Inflammatory macrophage treated with lipopolysaccharide for 4 hours (primary cell): ENCODE data around the gene PDCD4.

ENCODE experiments used
- DNase-seq: peaks from one replicate; pipeline ENCODE4 v3.0.0-alpha.2; 2020

PDCD4 gene

DNA sequence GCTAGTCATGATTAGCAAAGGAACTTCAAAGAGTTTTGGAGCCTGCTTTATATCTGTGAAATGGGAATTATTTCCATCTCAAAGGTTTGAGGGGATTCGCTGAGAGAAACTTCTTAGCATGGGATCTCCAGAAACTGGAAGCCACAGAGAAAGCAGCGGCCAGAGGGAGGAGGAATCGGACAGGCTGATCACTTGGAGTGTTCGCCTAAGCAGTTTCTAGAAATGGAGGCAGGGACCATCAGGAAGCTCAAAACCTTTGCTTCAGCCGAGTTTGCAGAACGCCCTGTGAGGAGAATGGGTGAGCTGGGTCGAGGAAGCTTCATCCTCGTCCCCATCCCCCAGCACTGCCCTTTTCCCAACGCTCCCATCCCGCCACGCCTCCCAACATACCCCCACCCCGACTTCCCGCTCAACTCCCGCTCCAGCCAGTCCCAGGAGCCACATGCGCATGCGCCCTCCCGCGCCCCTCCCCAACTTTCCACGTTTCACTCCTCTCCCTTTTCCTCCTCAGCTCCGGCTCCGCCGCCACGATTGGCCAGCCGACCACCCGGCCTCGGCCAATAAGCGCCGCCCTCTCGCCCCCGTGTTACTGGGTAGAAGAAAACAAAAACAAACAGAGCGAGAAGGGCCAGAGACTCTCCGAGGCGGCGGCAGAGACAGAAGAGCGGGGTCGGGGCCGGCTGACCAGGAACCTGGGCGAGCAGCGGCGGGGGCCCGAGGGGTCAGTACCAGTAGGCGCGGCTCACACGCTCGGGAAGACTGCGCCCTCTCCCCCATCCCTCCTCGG is at the start of gene PDCD4:
Gene PDCD4 (plus strand): TSS at position 631 of the 787 bp plus-strand sequence. CDS start 4,100 bp downstream, outside the sequence.
- peak; percentile 98 for DNase-seq

DNA sequence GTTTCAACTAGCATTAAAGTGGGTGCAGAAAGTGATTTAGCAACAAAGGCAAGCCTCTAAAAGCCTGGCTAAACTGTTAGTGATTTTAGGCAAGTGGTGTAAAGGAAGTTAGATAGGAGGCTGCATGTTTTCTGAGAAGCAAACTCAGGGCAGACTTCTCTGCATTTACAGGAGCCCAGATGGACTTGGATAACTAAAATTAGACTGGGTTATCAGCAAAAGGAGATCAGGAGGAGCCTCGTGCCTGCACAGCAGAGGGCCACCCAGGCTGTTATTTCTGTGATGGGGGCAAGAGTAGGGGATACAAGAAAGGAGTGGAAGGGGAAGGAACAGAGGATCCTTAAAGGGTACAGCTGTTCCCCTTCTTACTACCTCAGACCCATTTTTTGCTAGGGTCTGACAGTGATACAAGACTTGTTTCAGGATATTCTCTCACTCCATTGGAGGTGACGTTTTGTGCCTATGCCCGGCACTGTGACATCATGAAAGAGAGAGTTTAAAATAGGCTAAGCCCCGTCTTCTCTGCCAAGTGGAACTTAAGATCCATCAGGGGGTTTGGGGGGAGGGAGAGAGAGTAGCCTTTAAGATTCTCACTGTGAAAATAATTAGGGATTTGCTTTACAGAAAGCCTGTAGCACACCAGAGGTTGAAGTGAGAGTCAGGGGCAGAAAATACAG is 49.6 kb upstream of the PDCD4 start:
- no peak for DNase-seq

DNA sequence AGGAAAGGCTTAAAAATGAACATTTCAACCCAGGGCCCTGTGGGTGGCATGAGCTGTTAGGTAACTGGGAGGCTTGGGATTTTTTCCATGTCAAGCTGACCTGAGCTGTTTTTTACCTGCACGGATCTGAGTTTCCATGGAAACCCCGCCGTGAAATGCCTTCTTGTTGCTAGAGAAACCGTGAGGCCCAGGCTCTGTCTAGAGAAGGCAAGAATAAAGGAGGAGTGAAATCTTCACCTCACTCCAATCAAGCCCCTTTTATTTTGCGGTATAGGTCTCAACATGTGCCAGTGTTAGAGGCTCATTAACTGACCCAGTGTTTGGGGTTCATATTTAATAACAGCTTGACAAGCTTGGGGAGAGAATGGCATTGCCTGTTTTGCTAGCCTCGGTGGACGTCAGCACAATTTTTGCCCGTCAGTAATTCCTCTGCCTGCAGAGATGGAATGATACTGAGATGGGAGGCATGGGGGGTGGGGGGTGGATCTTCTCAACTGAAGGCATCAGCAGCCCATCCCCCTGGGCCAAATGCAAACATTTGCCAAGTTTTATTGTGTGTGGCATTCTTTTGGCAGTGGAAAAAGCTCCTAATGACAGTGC is 48.9 kb upstream of the PDCD4 start:
- no peak for DNase-seq

- DNase-seq, result no peak
Observed at GRCh38 chr10:110824152-110824441, 47.6 kb upstream of the PDCD4 start.

DNA sequence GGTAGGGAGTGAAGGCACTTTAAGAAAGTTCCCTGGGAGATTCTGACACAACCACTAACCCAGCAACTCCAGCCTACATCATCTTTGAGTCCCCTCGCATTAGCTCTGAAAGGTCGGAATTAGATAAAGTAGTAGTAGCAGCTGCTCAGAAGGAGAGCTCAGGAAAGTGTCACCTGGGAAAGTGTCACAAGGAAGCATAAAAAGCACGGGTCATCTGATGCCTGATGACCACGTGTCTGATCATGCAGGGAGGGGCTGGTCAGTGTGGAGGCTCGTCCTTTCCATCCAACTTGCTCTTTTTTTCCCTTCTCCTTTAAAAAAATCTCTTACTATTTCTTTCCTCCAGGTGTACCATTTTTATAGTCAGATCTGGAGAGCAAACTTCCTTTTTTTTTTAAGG is 47.1 kb upstream of the PDCD4 start:
- no peak for DNase-seq

DNA sequence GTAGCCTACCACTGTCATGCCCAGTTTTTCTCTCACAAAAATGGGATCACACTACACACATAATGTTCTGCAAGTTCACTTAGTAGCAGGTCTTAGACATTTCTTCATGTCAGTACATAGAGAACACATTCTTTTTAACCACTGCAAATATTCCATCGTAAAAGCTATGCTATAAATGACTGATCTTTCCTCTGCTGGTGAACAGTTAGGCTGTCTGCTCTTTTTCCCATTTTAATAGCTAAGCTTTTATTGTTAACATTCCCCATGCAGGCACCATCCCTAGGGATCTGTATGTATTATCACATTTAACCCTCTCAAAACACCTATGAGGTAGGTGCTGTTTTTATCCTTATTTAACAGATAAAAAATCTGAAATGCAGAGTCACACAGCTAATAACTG is 46.2 kb upstream of the PDCD4 start:
- no peak for DNase-seq

GRCh38 chr10:110827410-110827809 is 44.3 kb upstream of the PDCD4 start:
- no peak for DNase-seq

GRCh38 chr10:110827875-110828274 is 43.9 kb upstream of the PDCD4 start:
- no peak for DNase-seq

DNA sequence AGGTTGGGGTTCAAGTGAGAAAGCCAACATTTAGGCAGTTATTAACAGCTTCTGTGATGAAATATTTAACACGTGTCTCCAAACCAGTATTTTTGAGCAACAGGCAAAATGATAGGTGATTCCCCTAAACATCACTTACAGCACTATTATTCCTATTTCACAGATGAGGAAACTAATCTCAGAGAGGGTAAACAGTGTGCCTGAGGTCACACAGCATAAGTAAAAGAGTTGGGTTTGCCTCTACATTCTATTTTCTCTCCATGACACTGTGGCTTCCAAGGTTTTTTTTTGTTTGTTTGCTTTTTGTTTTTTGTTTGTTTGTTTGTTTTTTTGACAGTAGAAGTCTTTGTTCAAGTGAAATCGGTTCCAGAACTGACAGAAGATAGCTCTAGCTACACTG is 43.2 kb upstream of the PDCD4 start:
- no peak for DNase-seq

GRCh38 chr10:110829721-110830410 is 41.9 kb upstream of the PDCD4 start:
- no peak for DNase-seq

GRCh38 chr10:110833234-110833940 is 38.3 kb upstream of the PDCD4 start:
- DNase-seq, result no peak

- DNase-seq, result no peak
Observed at GRCh38 chr10:110833941-110834628, 37.6 kb upstream of the PDCD4 start.

- no peak for DNase-seq
Observed at GRCh38 chr10:110834629-110835301, 37.0 kb upstream of the PDCD4 start.

DNA sequence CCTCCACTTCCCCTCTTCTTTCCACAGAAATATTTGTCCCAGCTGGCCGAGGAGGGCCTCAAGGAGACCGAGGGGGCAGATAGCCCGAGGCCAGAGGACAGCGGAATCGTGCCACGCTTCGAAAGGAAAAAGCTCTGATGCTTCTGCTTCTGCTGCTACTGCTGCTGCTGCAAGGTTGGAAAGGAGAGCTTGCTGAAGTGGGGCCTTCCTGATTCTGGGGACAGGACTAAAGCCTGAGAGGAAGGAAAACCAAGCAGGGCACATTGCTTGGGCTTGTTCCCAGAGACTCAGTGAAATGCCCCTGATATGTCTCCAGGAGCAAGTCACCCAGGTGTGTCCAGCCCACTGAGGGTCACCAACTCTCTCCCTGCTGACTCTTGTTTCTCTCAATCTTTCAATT is 35.9 kb upstream of the PDCD4 start:
- no peak for DNase-seq

DNA sequence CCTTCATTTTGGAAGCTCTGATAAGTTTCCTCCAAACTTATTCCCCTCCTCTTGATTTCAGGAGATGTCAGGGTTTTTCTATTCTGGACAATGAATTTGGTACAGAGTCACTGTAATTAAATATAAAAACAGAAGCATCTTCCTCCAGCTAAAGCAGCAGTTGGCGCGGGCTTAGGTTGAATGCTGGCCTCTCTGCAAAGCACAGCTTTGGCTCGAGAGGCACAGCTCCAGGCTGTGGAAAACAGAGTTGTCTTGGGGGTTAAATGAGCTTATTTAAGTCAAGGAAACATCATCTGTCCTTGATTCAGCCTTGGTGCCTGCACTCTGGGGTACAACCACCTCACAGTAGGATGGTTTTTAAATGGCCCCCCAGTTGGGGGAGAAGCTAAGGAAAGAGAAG is 35.0 kb upstream of the PDCD4 start:
- DNase-seq, result no peak

- DNase-seq, result no peak
Observed at GRCh38 chr10:110837418-110838171, 34.1 kb upstream of the PDCD4 start.

- no peak for DNase-seq
Observed at GRCh38 chr10:110840225-110840922, 31.4 kb upstream of the PDCD4 start.

- no peak for DNase-seq
Observed at GRCh38 chr10:110840923-110841428, 30.8 kb upstream of the PDCD4 start.

DNA sequence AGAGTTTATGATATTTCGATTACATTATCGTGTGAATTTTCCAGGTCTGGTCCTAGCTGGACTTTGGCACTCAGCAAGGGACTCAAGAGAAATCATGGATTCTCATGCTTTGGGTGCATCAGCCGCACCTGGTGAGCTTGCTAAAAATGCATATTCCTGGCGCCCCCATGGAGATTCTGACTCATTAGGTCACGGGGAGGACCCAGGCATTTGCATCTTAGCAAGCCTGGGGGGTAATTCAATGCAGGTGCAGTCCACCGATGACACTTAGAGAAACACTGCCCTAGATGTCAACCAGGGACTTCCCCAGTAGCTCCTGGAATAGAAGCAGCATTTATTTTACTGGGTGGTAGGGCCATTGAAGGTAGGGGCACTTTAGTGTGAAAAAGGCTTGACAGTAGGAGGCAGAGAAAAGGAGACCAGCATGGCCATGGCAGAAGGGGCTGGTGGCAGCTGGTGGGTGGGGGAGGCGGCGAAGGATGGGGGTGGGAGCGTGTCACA is 29.9 kb upstream of the PDCD4 start:
- DNase-seq, result no peak

- DNase-seq, result peak; percentile 19
Observed at GRCh38 chr10:110842326-110842904, 29.3 kb upstream of the PDCD4 start.
